Activated B cell treated with CpG ODN at 0.5 μM for 24 hours (primary cell): ENCODE results near the gene PTBP3. TPM values are rescaled to one million over a fixed set of nuclear protein-coding genes. Genes with fewer than 3 reads are reported as not detected.

Source experiments
- ATAC-seq: fragments of 200-7000 bp; cut with Tn5 transposase; one replicate; pipeline ENCODE4 v1.10.0; 2021; ENCODE audit warnings: low read depth, mild to moderate bottlenecking, moderate library complexity
- CTCF ChIA-PET: fragments of 350-600 bp; sonication (Branson Sonifier 250); formaldehyde crosslinking; loops from one replicate; lab custom pipeline; 2021; ENCODE audit warnings: antibody characterized with exemption; lab: Charles Lee
- POLR2A ChIA-PET: fragments of 350-600 bp; sonication (Branson Sonifier 250); formaldehyde crosslinking; loops from one replicate; lab custom pipeline; 2021; ENCODE audit warnings: antibody characterized with exemption; lab: Charles Lee
- DNase-seq: peaks from one replicate; pipeline ENCODE4 v3.0.0; 2022
- H3K27ac Mint-ChIP-seq: one replicate; pipeline ENCODE4 v1.8.0; 2020; ENCODE audit warnings: mixed read lengths
- H3K27me3 Mint-ChIP-seq: one replicate; pipeline ENCODE4 v1.8.0; 2021; ENCODE audit warnings: mixed read lengths
- H3K36me3 Mint-ChIP-seq: one replicate; pipeline ENCODE4 v1.8.0; 2021; ENCODE audit warnings: low read depth, mixed read lengths
- H3K4me1 Mint-ChIP-seq: one replicate; pipeline ENCODE4 v1.8.0; 2021; ENCODE audit warnings: mixed read lengths
- H3K4me3 Mint-ChIP-seq: one replicate; pipeline ENCODE4 v1.8.0; 2020; ENCODE audit warnings: mild to moderate bottlenecking, mixed read lengths
- H3K9me3 Mint-ChIP-seq: one replicate; pipeline ENCODE4 v1.8.0; 2020; ENCODE audit warnings: mixed read lengths
- CTCF ChIP-seq: fragments of 200-600 bp; IDR thresholded peaks from one replicate; pipeline ENCODE4 v1.8.0; 2022; ENCODE audit warnings: antibody characterized with exemption, mild to moderate bottlenecking
- intact Hi-C: fragments of 100-400 bp; cut with micrococcal nuclease; formaldehyde crosslinking; loops from one replicate; pipeline ENCODE4 v1.15.1; 2024
- total RNA-seq: library from RNA; stranded (reverse); gene quantifications from 2 replicates; pipeline ENCODE4 v1.2.3, GENCODE V29; 2022

The PTBP3 gene
- total RNA-seq, 1 donor from 2014 or later, result 106 TPM

DNA sequence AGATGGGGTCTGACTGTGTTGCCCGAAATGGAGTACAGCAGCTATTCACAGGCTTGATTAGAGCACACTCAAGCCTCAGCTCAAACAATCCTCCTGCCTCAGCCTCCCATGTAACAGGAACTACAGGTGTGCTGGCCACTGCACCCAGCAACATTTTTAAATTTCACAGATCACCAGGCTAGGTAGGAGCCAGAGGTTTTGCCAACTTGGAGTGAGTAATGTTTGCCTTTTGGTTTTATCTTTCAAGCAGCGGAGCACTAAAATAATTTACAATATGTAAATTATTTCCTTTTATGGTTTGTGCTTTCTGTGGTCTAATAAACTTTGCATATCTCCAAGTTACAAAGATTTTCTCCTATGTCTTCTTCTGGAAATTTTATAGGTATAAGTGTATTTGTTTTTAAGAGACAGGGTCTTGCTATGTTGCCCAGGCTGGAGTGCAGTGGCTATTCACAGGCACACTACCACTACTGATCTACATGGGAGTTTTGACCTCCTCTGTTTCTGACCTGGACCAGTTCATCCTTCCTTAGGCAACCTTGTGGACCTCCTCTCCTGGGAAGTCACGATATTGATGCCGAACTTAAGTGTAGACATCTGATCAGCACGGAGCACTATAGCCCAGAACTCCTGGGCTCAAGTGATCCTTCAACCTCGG lies 91.1 kb downstream of the PTBP3 start:
- Mint-ChIP-seq H3K4me1 (peaks cover 12% of the 10 kb centered on the region), H3K36me3 (peaks cover 64% of the 10 kb centered on the region)
- CTCF ChIA-PET, result no interaction called here

GRCh38 chr9:112241491-112241890 lies 91.9 kb downstream of the PTBP3 start:
- DNase-seq, result no peak
- TF ChIP-seq CTCF, result no peak
- no peaks in the 10 kb centered on the region for H3K27me3 Mint-ChIP-seq
- H3K9me3 Mint-ChIP-seq, result no peaks in the 10 kb centered on the region
- H3K4me1 Mint-ChIP-seq, result peaks cover 12% of the 10 kb centered on the region
- CTCF ChIA-PET, result interaction anchor here (1.1 kb wide), 1 partner anchor 16 kb away, joined by 3 read pairs; no protein-coding TSS in a partner anchor
- no peak for ATAC-seq
- no peak overlapping the region for H3K4me3 Mint-ChIP-seq
- H3K27ac Mint-ChIP-seq, result no peak overlapping the region
- POLR2A ChIA-PET, result no interaction called here
- intact Hi-C loops, result no loop called here
- H3K36me3 Mint-ChIP-seq, result peaks cover 57% of the 10 kb centered on the region

More for the DNA sequence above, 91.1 kb downstream of the PTBP3 start:
- no peak overlapping the region for H3K4me3 Mint-ChIP-seq
- POLR2A ChIA-PET, result no interaction called here
- no peak for TF ChIP-seq CTCF
- ATAC-seq, result no peak
- intact Hi-C loops, result no loop called here
- H3K27me3 Mint-ChIP-seq, result no peaks in the 10 kb centered on the region
- H3K9me3 Mint-ChIP-seq, result no peaks in the 10 kb centered on the region
- DNase-seq, result no peak
- no peak overlapping the region for H3K27ac Mint-ChIP-seq

- intact Hi-C loops, result no loop called here
- no peak overlapping the region for H3K27ac Mint-ChIP-seq
- DNase-seq (no peak), ATAC-seq (no peak)
- TF ChIP-seq CTCF, result no peak
- peaks cover 47% of the 10 kb centered on the region for H3K36me3 Mint-ChIP-seq
- peaks cover 12% of the 10 kb centered on the region for H3K4me1 Mint-ChIP-seq
- no peaks in the 10 kb centered on the region for H3K9me3 Mint-ChIP-seq
- H3K27me3 Mint-ChIP-seq, result no peaks in the 10 kb centered on the region
- no peak overlapping the region for H3K4me3 Mint-ChIP-seq
- CTCF ChIA-PET, result no interaction called here
- POLR2A ChIA-PET, result no interaction called here
Observed at GRCh38 chr9:112239708-112240107, 93.7 kb downstream of the PTBP3 start.

DNA sequence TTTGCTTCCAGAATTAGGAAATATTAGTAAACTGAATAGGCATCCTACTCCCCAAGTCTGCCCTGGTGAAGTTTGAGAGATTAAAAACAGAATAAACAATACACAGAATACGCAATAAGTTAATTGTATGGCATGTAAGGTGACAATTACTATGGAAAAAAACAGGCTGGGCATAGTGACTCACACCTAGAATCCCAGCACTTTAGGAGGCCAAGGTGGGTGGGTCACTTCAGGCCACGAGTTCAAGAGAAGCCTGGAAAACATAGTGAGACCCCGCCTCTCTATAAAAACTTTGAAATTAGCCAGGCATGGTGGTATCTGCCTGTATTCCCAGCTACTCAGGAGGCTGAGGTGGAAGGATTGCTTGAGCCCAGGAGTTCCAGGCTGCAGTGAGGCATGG lies 94.1 kb downstream of the PTBP3 start:
- TF ChIP-seq CTCF, result no peak
- H3K36me3 Mint-ChIP-seq, result peaks cover 43% of the 10 kb centered on the region
- no peaks in the 10 kb centered on the region for H3K27me3 Mint-ChIP-seq
- intact Hi-C loops, result no loop called here
- H3K4me1 Mint-ChIP-seq, result peaks cover 12% of the 10 kb centered on the region
- DNase-seq, result no peak
- no peak for ATAC-seq
- ChIA-PET POLR2A (no interaction called here), CTCF (no interaction called here)
- no peaks in the 10 kb centered on the region for H3K9me3 Mint-ChIP-seq
- H3K27ac Mint-ChIP-seq, result no peak overlapping the region
- H3K4me3 Mint-ChIP-seq, result no peak overlapping the region

- no peaks in the 10 kb centered on the region for H3K27me3 Mint-ChIP-seq
- H3K9me3 Mint-ChIP-seq, result no peaks in the 10 kb centered on the region
- TF ChIP-seq CTCF, result no peak
- intact Hi-C loops, result no loop called here
- CTCF ChIA-PET, result no interaction called here
- no peak for DNase-seq
- POLR2A ChIA-PET, result interaction anchor here (0.6 kb wide), 1 partner anchor 161 kb away, joined by 4 read pairs; no protein-coding TSS in a partner anchor
- no peak overlapping the region for H3K4me3 Mint-ChIP-seq
- H3K36me3 Mint-ChIP-seq, result peaks cover 34% of the 10 kb centered on the region
- H3K27ac Mint-ChIP-seq, result no peak overlapping the region
- no peak for ATAC-seq
- H3K4me1 Mint-ChIP-seq, result peaks cover 5% of the 10 kb centered on the region
Observed at GRCh38 chr9:112234779-112235178, 98.6 kb downstream of the PTBP3 start.
